DND-41 (cell line): ENCODE data around the gene RCBTB1.

Experiments
- ATAC-seq: fragments of 200-7000 bp; cut with Tn5 transposase; 3 replicates; pipeline ENCODE4 v1.9.1; 2021; ENCODE audit warnings: low read depth; ENCODE audit not compliant: insufficient read depth
- DNase-seq: peaks from one replicate; pipeline ENCODE4 v3.0.0-alpha.2; 2020
- H2AFZ ChIP-seq: 2 replicates; pipeline ENCODE4 v1.6.0; 2012; ENCODE audit warnings: low read depth, low read length
- H3K27ac ChIP-seq: 2 replicates; pipeline ENCODE4 v1.5.1; 2012; ENCODE audit warnings: low read length, inconsistent platforms
- H3K27me3 ChIP-seq: fragments of 200-600 bp; sonication (generic); 2 replicates; pipeline ENCODE4 v1.6.0; 2012; ENCODE audit warnings: low read length, mild to moderate bottlenecking, inconsistent platforms; ENCODE audit not compliant: insufficient read depth, poor library complexity
- H3K36me3 ChIP-seq: 2 replicates; pipeline ENCODE4 v1.5.1; 2012; ENCODE audit warnings: low read length, inconsistent platforms; ENCODE audit not compliant: insufficient read depth
- H3K4me1 ChIP-seq: 2 replicates; pipeline ENCODE4 v1.5.1; 2012; ENCODE audit warnings: mild to moderate bottlenecking, low read length; ENCODE audit not compliant: insufficient read depth
- H3K4me2 ChIP-seq: 2 replicates; pipeline ENCODE4 v1.6.0; 2012; ENCODE audit warnings: mild to moderate bottlenecking, moderate library complexity, low read length, inconsistent platforms; ENCODE audit not compliant: insufficient read depth
- H3K4me3 ChIP-seq, 2 experiments: fragments of 200-600 bp in 1 of 2; shearing (Covaris generic) in 1 of 2; 2 replicates each; pipeline ENCODE4 v1.5.1; 2012 to 2016; ENCODE audit warnings: inconsistent platforms in 2 of 2, low read length in 2 of 2, mild to moderate bottlenecking in 2 of 2, low read depth in 1 of 2, moderate library complexity in 1 of 2
- H3K79me2 ChIP-seq: 2 replicates; pipeline ENCODE4 v1.6.0; 2012; ENCODE audit warnings: low read length, inconsistent platforms; ENCODE audit not compliant: insufficient read depth
- H3K9ac ChIP-seq: 2 replicates; pipeline ENCODE4 v1.6.0; 2012; ENCODE audit warnings: low read depth, mild to moderate bottlenecking, inconsistent platforms, low read length, moderate library complexity
- H3K9me3 ChIP-seq: 2 replicates; pipeline ENCODE4 v1.5.1; 2012; ENCODE audit warnings: low read length, moderate library complexity, mild to moderate bottlenecking, inconsistent platforms; ENCODE audit not compliant: insufficient read depth, severe bottlenecking
- H4K20me1 ChIP-seq: 2 replicates; pipeline ENCODE4 v1.6.0; 2012; ENCODE audit warnings: low read length; ENCODE audit not compliant: insufficient read depth
- EZH2 ChIP-seq: IDR thresholded peaks from 3 replicates; pipeline ENCODE4 v1.6.1; 2012; ENCODE audit warnings: borderline replicate concordance, low read depth, mild to moderate bottlenecking, moderate library complexity, low read length, inconsistent platforms; ENCODE audit not compliant: severe bottlenecking
- TF ChIP-seq, protein P1 (sequence below): IDR thresholded peaks from 2 replicates; pipeline ENCODE4 v1.5.1; 2012; ENCODE audit warnings: borderline replicate concordance, low read length, moderate library complexity, mild to moderate bottlenecking; ENCODE audit not compliant: poor library complexity, severe bottlenecking; ENCODE audit errors: extremely low read depth

Gene RCBTB1

DNA sequence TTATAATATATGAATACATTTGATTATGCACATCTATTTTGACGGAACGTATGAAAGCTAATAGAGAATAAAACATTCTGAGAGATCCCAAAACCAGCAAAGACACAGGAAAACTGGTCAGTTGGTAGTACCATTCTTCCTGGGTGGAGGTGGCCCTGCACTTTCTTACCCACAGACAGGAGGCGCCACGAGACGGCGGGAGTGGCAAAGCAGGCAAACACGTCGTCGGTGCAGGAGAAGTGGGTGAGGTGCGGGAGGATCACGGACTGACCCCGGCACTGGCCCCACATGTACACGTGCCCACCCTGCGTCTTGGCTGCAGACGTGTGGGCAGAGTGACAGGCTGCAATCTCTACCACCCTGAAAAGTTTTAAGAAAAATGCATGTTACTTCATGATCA lies 36.1 kb downstream of the RCBTB1 start:
- Histone ChIP-seq H3K9me3 (no peaks in the 10 kb centered on the region), H3K4me1 (no peaks in the 10 kb centered on the region), H3K9ac (no peak overlapping the region), H4K20me1 (no peaks in the 10 kb centered on the region), H3K36me3 (peaks cover 78% of the 10 kb centered on the region), H3K79me2 (no peaks in the 10 kb centered on the region), H3K27me3 (no peaks in the 10 kb centered on the region), H3K4me2 (no peak overlapping the region), H3K27ac (no peak overlapping the region), H3K4me3 (no peak overlapping the region), H2AFZ (no peak overlapping the region)
- ATAC-seq (no peak), DNase-seq (no peak)
- TF ChIP-seq EZH2, result no peak
- TF ChIP-seq, protein P1, sequence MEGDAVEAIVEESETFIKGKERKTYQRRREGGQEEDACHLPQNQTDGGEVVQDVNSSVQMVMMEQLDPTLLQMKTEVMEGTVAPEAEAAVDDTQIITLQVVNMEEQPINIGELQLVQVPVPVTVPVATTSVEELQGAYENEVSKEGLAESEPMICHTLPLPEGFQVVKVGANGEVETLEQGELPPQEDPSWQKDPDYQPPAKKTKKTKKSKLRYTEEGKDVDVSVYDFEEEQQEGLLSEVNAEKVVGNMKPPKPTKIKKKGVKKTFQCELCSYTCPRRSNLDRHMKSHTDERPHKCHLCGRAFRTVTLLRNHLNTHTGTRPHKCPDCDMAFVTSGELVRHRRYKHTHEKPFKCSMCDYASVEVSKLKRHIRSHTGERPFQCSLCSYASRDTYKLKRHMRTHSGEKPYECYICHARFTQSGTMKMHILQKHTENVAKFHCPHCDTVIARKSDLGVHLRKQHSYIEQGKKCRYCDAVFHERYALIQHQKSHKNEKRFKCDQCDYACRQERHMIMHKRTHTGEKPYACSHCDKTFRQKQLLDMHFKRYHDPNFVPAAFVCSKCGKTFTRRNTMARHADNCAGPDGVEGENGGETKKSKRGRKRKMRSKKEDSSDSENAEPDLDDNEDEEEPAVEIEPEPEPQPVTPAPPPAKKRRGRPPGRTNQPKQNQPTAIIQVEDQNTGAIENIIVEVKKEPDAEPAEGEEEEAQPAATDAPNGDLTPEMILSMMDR, result peak; percentile 38

- no peak overlapping the region for H3K4me2 ChIP-seq
- H3K27me3 ChIP-seq, result no peaks in the 10 kb centered on the region
These were observed 38.8 kb downstream of the RCBTB1 start for GRCh38 chr13:49546561-49546960.

GRCh38 chr13:49545661-49546060 lies 39.7 kb downstream of the RCBTB1 start:
- Histone ChIP-seq H3K4me3 (no peak overlapping the region), H3K4me2 (no peak overlapping the region), H3K36me3 (peaks cover 79% of the 10 kb centered on the region), H3K4me1 (no peaks in the 10 kb centered on the region), H3K27me3 (no peaks in the 10 kb centered on the region), H2AFZ (no peak overlapping the region), H3K9me3 (no peaks in the 10 kb centered on the region), H3K27ac (no peak overlapping the region), H4K20me1 (no peaks in the 10 kb centered on the region), H3K9ac (no peak overlapping the region), H3K79me2 (no peaks in the 10 kb centered on the region)
- TF ChIP-seq, protein P1, result no peak
- no peak for TF ChIP-seq EZH2
- DNase-seq (no peak), ATAC-seq (no peak)

More at GRCh38 chr13:49546561-49546960, 38.8 kb downstream of the RCBTB1 start:
- no peaks in the 10 kb centered on the region for H3K79me2 ChIP-seq
- no peak overlapping the region for H3K27ac ChIP-seq
- H4K20me1 ChIP-seq, result no peaks in the 10 kb centered on the region
- H3K4me3 ChIP-seq, result no peak overlapping the region
- no peak for ATAC-seq
- no peaks in the 10 kb centered on the region for H3K9me3 ChIP-seq
- TF ChIP-seq, protein P1, result no peak
- no peak for TF ChIP-seq EZH2
- H3K36me3 ChIP-seq, result peaks cover 76% of the 10 kb centered on the region
- no peak for DNase-seq
- no peak overlapping the region for H3K9ac ChIP-seq
- no peak overlapping the region for H2AFZ ChIP-seq
- H3K4me1 ChIP-seq, result no peaks in the 10 kb centered on the region

DNA sequence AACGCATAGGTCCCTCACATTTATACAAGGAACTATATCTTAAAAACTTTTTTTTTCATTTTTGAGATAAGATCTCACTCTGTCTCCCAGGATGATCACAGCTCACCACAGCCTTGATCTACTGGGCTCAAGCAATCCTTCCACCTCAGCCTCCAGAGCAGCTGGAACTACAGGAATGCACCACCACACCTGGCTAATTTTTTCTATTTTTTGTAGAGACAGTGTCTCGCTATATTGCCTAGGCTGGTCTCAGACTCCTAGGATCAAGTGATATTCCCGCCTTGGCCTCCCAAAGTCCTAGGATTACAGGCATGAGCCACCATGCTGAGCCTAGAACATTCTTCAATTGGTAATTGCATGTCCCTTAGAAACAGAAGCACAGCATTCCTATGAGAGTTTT lies 41.7 kb downstream of the RCBTB1 start:
- Histone ChIP-seq H3K4me3 (no peak overlapping the region), H3K4me1 (no peaks in the 10 kb centered on the region), H3K27ac (no peak overlapping the region), H2AFZ (no peak overlapping the region), H3K4me2 (no peak overlapping the region), H3K9me3 (no peaks in the 10 kb centered on the region), H3K36me3 (peaks cover 78% of the 10 kb centered on the region), H3K79me2 (no peaks in the 10 kb centered on the region), H3K27me3 (no peaks in the 10 kb centered on the region), H4K20me1 (no peaks in the 10 kb centered on the region), H3K9ac (no peak overlapping the region)
- no peak for TF ChIP-seq EZH2
- TF ChIP-seq, protein P1, result no peak
- ATAC-seq (no peak), DNase-seq (no peak)
